NCI-H146 treated with DMSO at 0.1 percent for 48 hours (cell line): ENCODE data around the gene GPC6.

ENCODE experiments used
- DNase-seq: peaks from one replicate; lab custom pipeline; 2025; ENCODE audit not compliant: unreplicated experiment; lab: John Stamatoyannopoulos, UW

The GPC6 gene

DNA sequence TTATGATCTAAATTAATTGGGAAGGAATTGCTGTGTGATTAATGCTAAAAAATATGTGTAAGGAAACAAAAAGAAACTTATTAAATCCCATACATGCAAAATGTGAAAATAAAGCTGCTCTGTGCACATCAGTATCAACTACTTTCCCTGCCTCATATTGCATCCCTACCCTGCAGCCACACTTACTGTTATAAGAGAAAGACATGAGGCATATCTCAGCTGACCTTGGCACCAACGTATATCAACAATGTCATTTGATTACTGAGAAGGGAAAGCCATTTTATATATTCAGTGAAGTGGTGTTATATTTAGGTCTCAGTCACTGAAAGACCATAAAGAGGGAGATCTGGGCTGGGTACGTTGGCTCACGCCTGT is 585.1 kb downstream of the GPC6 start:
- DNase-seq: no peak

DNA sequence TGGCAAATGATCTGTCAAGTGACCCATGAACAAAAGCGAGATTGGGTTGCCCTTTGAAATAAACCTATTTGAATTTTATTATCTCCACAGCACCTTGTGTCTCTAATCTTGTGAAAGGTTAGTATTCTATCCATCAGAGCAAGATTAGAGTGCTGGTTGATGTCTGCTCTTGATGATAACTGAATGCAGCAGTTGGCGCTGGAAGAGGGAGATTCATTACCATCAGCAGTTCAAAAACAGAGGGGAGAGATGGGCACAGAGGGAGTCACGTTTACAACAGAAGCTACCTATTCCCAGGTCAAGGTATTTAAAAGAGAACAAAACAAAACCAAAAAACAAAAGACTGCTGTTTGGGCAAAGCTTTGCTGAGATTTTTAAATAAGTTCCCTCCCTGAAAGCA is 588.1 kb downstream of the GPC6 start:
- no peak for DNase-seq

DNA sequence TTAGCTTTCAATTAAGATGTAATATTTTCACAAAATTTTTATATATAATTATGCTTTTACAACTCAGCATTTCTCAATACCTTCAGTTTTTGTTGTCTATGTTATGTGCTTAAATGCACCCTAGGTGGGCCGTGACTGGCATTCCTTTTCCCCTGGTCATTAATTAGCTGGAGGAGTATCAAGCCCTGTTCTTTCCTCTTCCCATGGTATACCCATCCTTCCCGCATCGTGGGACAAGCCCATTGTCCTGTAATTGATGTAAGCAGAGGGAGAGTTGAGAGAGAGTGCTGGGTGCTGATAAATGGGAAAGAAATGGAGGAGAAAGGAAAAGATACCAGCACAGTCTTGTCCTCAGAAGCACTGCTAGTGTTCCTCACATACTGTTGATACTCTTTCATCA is 591.7 kb downstream of the GPC6 start:
- DNase-seq: no peak

DNA sequence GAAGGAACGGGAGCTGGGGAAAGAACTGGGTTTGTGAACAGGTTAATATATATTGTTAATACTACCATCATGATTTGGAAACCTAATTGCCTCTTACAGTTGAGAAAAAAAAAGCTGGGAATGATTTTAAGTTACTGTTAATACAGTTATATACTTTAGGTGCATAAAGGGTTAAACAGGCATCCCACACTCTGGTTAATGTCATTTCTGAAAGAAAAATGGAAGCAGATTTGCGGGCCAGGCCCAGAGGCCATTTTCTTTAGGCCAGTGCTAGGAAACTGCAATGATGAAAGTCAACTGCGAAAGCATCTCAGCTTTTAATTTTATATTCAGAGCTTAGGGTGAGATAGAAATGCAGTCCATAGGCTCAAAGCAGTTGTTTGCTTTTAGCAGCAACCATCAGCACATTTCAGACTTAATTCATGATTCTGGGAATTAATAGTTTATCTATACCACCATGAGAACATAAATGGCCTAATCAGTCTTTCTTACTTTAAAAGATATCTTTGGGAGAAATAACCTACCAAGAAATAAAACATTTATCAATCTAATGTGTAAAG is 592.8 kb downstream of the GPC6 start:
- no peak for DNase-seq

DNA sequence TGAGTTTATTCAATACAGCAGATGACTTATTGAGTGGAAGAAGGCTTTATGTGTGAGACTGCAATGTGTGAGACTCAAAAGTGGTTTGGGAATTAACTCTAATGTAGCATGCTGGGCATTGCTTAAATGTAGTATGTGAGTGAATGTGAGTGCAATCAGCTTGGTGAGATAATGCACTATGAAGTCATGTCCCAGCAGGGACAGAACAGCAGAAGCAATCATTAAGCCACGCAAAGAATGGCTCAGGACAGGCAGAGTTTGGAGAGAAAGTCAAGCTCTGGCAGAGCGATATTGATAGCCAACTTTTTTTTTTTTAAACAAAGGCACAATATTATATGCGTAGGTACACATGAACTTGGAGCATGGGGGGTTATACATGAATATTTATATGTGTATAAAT is 597.7 kb downstream of the GPC6 start:
- no peak for DNase-seq

DNA sequence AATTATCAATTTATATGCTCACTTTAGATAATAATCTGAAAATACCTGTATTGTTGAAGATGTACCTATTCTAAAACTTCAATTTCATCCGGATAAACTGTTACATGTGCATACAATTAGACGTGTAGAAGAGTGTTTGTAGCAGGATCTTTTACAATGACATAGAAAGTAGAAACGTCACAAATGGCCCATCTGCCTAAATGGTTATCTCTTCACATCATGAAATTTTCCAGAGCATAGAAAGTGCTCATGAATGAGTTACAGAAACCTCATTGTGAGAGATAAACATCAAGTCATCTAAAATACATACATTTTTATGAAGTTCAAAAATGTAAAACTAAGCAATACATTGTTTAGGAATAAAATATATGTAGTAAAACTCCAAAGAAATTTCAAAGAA is 607.4 kb downstream of the GPC6 start:
- DNase-seq: no peak

DNA sequence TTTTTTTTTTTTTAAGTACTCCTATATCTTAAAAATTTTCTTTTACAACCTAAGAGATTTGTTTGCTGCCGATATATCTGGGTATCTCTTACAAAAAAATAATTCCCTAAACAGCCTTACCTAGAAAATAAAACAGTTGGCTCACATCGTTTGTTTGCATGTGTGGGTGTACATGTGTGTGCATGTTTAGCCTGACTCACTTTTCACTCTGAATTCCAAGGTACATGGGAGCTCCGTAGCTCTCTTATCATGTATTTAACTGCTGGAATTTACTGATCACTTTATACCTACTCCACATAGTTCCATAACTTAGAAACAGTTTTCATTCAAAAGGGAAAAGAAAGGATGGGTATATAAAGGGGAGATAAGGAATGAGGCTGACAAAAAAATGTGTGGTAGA is 616.5 kb downstream of the GPC6 start:
- no peak for DNase-seq

DNA sequence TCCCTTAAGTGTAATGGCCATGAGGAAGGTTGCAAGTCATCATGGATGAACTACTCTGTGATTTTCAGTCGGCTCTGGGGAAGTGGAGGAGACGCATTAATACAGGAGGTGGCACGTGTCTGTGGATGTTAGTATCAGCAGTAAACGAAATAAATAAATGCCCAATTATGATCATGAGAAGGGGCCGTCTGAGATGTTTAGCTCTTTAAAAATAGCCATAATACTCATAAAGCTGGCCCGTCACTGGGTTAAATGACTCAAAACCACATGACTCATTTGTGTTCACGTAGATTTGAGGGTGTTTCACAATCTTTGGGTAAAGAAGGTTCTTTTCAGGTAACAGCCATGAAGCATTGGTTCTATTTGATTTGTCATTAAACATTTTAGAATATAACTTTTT is 620.6 kb downstream of the GPC6 start:
- DNase-seq: no peak

DNA sequence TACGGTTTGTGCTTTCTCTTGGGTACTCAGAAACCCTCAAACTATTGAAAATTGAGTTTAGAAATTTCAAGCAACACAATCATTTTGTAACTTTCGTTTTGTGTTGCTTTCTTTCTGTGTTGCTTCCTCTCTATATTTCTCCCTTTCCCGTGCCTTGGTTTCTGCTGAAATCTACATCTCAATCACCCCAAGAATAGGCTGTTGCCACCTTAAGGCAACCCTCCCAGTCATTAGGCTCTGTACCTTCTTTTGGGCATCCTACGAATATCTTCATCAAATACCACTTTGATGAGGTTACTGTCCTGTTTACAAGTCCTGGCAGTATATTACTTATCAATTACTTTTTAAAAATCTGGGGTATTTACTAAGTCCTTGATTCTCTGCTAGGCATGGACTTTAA is 621.6 kb downstream of the GPC6 start:
- DNase-seq: no peak

DNA sequence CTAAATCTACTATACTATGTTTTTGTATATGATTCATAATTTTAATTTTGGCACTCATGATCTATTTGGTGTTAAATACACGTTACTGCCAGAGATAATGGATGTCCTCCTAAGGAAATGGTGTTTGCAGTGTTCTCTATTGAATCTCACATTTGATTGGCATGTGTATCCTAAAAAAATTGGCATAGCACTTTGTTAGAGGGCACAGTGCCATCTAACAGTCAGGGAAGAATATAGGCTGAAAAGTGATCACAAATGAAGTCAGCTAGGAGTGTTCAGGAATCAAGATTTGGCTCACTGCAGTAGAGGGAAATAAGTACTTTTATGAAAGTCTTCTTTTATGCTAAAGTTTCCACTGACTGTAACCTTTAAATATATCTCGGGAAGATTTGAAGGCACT is 624.6 kb downstream of the GPC6 start:
- DNase-seq: no peak

DNA sequence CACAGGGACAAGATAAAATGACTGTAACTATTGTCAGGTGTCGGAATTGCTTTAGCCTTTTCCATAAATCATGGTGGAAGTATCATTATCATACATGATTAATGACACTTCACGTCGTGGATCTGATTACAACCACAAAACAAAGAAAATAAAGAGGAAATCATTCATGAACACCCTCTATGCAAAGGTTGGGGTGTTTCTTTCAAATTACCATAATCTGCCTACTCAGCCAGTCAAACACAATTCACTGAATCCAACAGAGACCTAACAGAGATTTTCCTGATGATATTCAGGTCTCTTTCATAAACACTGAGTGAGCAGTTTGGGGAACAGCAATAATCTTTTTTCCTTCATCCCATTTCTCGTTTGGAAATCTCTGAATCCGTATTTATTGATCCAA is 627.3 kb downstream of the GPC6 start:
- no peak for DNase-seq

DNA sequence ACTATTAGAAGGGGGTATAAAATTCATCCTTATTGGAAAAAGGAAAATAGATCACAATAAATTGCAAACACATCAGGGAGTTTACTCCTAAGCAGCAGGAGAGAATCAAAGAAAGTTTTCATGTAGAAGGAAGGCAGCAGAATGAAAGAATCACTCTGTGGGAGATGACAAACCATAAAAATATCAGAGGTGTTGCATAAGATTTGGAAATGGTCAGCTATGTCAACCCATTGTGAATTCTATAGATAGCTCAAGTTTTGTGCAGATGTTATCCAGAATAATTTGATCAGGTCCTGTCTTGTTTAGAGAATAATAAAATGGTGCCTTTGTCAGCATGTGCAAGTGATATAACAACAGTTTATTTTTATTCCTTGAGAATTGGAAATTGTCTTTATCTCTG is 630.5 kb downstream of the GPC6 start:
- DNase-seq: no peak

DNA sequence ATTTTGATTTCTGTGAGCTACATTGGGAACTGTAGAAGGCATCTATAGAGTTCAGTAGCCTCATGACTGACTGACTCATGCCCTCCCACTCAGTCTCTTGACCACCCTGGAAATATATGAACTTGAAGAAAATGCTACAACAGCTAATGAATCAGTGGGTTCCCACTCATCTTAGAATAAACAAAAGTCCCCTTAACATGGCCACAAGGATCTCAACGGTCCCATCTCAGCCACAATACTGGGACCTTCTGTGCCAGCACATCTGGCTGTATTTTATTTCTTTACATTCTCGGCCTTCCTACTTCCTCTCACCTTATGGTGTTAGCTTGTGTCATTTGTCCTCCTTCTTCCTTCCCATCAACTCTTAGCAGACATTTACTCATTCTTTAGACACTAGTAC is 633.1 kb downstream of the GPC6 start:
- no peak for DNase-seq

DNA sequence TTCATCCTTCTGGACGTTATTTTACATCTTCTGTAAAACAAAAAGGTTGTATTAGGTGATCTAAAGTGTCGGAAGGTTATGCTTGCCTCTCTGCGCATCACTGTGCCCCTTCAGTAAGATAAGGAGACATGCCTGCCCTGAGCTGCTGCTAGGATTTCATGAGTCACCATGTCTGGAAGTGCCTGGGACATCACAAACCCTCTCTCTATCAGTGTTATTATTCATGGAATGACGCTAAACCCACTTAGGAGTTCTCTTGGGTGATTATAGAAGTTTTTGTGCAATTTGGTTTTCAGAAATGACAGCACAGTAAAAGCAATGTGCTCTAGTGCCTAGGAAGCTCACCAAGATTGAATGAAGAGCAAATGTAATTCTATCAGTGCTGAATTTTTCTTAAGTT is 635.2 kb downstream of the GPC6 start:
- no peak for DNase-seq

DNA sequence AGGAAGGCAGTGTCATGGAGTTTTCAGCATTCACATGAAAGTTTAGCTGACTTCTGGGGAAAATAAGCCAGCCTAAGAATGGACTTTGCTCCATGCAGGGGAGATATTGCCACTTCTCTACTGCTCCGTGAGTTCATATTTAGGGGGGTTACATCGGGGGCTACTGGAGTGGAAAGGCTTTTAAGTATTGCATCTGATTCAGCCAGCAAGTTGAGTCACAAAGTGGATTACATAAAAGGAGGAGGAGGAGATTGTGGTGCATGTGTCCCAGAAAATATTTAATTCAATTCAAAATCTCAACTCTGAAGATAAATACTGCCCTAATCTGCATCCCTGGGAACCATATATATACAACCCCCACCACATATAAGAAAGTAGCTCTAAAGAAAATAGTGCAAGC is 635.7 kb downstream of the GPC6 start:
- no peak for DNase-seq

DNA sequence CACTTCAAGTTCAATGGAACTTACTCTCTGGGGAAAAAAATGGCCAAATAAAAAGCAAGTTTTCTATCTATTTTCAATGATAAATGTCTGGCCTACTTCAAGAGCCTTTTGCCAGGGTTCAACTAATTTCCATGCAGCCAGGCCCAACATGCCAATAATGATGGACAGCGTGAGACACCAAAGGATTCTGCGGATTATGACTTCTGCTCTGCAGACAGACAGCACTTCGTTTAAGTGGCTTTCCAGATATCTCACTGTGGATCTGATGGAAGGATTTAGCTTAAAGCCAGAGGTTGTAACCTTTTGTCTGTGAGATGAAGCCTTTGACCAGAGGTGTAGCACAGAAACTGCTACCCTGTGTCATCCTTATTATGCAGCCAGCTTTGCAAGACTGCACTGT is 638.6 kb downstream of the GPC6 start:
- DNase-seq: no peak

DNA sequence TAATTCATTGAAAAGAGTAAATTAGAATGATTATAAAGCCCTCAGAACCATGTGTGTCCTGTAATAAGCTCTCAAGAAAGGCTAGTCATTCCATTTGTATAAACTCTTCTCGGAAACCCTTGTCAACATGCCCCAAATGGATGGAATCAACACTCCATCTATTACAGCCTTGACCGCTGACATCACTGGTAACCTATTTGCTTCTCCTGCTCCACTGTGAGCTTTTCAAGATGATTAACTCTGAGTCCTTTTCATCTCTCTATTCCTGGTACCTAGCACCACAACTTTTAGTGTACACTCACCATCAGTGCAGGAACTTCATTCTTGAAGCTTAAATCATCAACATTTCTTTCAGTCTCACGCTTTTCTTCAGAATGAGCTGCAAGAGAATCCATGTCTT is 640.9 kb downstream of the GPC6 start:
- DNase-seq: no peak

DNA sequence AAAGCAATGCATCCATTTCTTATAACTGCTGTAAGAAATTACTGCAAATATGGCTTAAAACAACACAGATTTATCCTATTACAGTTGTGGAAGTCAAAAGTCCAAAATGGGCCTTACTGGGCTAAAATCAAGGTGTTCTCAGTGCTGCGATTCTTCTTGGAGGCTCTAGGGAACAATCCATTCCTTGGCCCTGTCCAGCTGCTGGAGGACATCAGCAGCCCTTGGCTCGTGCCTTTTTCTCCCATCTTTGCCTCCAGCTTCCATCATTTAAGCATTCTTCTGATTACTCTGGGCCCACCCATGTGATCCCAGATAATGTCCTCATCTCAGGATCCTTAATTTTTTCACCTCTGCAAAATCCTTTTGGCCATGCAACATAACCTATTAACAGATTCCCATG is 645.8 kb downstream of the GPC6 start:
- DNase-seq: no peak

DNA sequence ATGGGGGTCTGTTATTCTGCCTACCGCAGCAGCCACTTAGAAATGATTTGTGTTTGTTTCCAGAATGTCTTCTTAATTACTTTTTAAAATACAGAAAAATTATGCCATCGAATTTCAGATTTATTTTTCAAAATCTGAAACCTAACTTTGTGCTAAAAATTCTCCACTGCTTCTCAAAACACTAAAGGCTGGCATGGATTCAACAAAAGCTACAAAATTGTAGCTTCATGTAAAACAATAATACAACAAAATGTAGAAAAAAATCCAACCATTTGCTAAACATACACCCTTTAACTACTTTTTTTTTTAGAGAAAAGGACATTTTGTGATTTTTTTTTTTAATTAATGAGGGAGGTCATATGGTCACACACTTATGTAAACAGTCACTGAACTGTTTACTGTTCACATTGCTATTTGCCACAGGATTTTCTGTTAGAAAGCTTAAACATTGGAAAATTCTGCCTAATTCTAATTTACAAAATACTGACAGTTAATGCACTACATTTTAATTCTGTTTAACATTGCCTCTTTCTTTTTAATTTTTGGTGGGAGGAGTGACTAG is 646.3 kb downstream of the GPC6 start:
- no peak for DNase-seq

DNA sequence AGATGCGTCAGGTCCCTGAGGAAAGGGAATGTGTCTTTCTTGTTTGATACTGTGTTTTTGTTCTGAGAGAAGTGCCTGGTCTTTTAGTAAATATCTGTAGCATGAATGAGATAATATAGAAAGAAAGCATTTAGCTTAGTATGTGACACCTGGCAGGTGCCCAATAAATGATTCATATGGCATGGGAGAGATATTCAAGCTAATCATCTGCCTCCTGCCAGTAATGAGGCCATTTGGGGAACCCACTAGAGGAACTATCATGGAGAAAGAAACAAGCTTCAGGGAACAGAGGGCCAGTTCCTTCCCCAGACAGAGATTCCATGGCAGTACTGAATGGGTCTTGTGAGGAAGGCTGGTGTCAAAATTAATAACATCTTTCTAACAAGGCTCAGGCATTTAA is 648.9 kb downstream of the GPC6 start:
- no peak for DNase-seq

DNA sequence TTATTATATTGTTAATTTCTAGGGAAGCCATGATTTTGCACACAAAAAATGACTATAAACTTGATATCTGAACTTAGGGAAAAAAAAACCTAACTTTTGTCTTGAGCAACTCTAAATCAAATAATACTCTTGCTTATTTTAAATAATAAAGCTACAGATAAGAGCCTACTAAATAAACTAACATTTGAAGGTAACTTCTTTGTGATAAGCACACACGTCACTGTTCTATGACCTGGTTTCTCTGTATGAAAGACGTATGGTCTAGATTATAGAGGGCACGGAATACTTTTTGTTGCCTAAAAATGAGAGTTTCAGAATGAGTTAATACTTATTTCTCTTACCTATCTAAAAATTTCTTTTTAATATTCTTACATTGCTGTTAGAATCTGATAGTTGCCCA is 649.6 kb downstream of the GPC6 start:
- DNase-seq: no peak

DNA sequence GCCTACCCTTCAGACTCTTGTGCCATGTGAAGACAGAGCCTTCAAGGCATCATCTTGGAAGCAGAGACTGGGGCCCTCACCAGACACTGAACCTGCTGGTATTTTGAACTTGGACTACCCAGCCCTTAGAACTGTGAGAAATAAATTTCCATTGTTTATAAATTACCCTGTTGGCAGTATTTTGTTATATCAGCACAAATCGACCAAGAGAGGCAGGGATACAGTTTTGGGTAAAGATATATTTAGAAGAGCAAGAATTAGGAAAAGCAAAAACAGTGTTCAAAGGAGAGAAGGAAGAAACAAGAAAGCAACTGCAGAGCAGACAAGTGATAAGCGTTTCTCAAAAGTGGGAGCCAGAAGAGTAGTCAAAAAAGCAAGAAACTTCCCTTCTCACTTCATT is 652.1 kb downstream of the GPC6 start:
- DNase-seq: no peak

DNA sequence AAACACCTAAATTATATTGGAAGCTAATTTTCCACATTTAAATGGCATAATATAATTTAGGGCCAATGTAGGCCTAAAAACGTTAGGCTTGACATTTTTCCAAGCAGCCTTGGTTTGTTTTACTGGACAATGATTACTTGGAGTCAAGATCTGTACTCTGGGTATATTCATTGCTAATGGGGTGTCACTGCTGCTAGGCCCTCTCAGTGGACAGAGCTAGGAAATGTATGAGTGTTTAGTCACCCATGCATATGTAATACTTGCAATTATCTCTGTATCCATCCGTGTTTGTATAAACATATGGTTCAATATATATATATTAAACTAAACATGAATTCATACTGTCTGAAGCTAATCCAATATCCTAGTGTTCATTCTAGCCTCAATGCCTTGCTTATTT is 654.8 kb downstream of the GPC6 start:
- DNase-seq: no peak
